ENCODE results near the gene PLS1. TPM values are rescaled to one million over a fixed set of nuclear protein-coding genes. Genes with fewer than 3 reads are reported as not detected.
"Not testable (repeated sequence)": the region's sequence is repeated elsewhere in the genome, so short reads cannot be mapped to it uniquely, and the experiment has no call there.

The PLS1 gene
- total and polyA plus RNA-seq, 2 of the 8 experiments (the other 6 are each of a cell fraction or from before 2014, with no cell fraction given) = 18.7 to 44.7 TPM

GRCh38 chr3:142549986-142550385, 46.2 kb upstream of the PLS1 start (continued):
- TF ChIP-seq RXRA (IDR thresholded peaks at IDR 0.05; ENCODE audit: insufficient read depth, low read depth, low read length) = no peak
- TF ChIP-seq CHD1 (IDR thresholded peaks at IDR 0.05; ENCODE audit: low read depth, low read length) = no peak

GRCh38 chr3:142552579-142552978, 43.6 kb upstream of the PLS1 start:
- H3K4ac ChIP-seq (replicated peaks; ENCODE audit: insufficient read length, low read depth, low read length); DNase-seq (ENCODE audit: low read depth in 1 of 2, low spot score in 2 of 2); H2BK15ac ChIP-seq (ENCODE audit: low read length); H3K79me2 ChIP-seq (ENCODE audit: control insufficient read depth in 1 of 2, insufficient read depth in 2 of 2, low read length in 2 of 2); H4K5ac ChIP-seq (ENCODE audit: insufficient read length, low read depth, low read length); H3K9ac ChIP-seq (replicated peaks in 1 of 4; ENCODE audit: extremely low read depth in 1 of 4, low read depth in 3 of 4, low read length in 3 of 4); H2AFZ ChIP-seq (ENCODE audit: low read length); H3K4me3 ChIP-seq (ENCODE audit: extremely low read depth in 1 of 4, insufficient read depth in 2 of 4, low read depth in 3 of 4, low read length in 4 of 4); H4K91ac ChIP-seq (replicated peaks; ENCODE audit: insufficient read length, low read length); H3K4me2 ChIP-seq (ENCODE audit: insufficient read depth in 1 of 2, low read depth in 2 of 2, low read length in 2 of 2); POLR2A ChIA-PET (ENCODE audit: partially characterized antibody); H4K8ac ChIP-seq (ENCODE audit: extremely low read depth, insufficient read depth, low read length); H3K27me3 ChIP-seq (replicated peaks in 1 of 4; ENCODE audit: control insufficient read depth in 3 of 4, extremely low read depth in 1 of 4, insufficient read depth in 3 of 4, low read length in 3 of 4); H3K18ac ChIP-seq (ENCODE audit: extremely low read depth, low read length); H3K4me1 ChIP-seq (replicated peaks in 1 of 4; ENCODE audit: control insufficient read depth in 3 of 4, insufficient read depth in 4 of 4, low read length in 3 of 4); H2BK120ac ChIP-seq (replicated peaks; ENCODE audit: low read depth, low read length); H3K56ac ChIP-seq (replicated peaks; ENCODE audit: insufficient read length, low read depth, low read length); FAIRE-seq; CTCF ChIA-PET (ENCODE audit: partially characterized antibody); H3K79me1 ChIP-seq (ENCODE audit: low read depth, low read length); H3K27ac ChIP-seq (ENCODE audit: low read depth, low read length); H3K23me2 ChIP-seq (ENCODE audit: low read depth, low read length); H2AK5ac ChIP-seq (ENCODE audit: low read depth, low read length); H2BK5ac ChIP-seq (ENCODE audit: low read depth, low read length); H3K9me3 ChIP-seq (ENCODE audit: insufficient read depth in 2 of 2, low read depth in 1 of 2, low read length in 1 of 2); H3K23ac ChIP-seq (ENCODE audit: insufficient read length); H3K14ac ChIP-seq (ENCODE audit: insufficient read length); H4K20me1 ChIP-seq (replicated peaks in 1 of 2; ENCODE audit: control insufficient read depth in 1 of 2, insufficient read depth in 2 of 2, low read length in 2 of 2); H2BK20ac ChIP-seq (ENCODE audit: low read length); H2BK12ac ChIP-seq (ENCODE audit: low read depth, low read length): not testable (repeated sequence)
- peaks cover 0 to 46% (median 22%) of the 10 kb centered on the region in 4 experiments; a peak in 5 of 8 replicates for H3K36me3 ChIP-seq (ENCODE audit: control insufficient read depth in 2 of 4, insufficient read depth in 4 of 4, low read length in 3 of 4)
- WGBS, 2 experiments (ENCODE audit: extremely low coverage in 1 of 2, insufficient coverage in 1 of 2, insufficient read length in 1 of 2, insufficient replicate concordance in 2 of 2, low coverage in 1 of 2, low lambda C conversion rate in 2 of 2, missing lambda C conversion rate in 1 of 2) = 100% methylated on average over 1 of the region's 1 CpG; no CpG with 5 or more reads in 1 of the 2 experiments
